Dedifferentiated amniotic fluid mesenchymal stem cell (primary cell): ENCODE data around the gene TP73.
"Not testable (repeated sequence)": the region's sequence is repeated elsewhere in the genome, so short reads cannot be mapped to it uniquely, and the experiment has no call there.

Experiments
- DNase-seq: peaks from one replicate; pipeline ENCODE4 v3.0.0-alpha.2; 2016; ENCODE audit errors: extremely low spot score

The TP73 gene

DNA sequence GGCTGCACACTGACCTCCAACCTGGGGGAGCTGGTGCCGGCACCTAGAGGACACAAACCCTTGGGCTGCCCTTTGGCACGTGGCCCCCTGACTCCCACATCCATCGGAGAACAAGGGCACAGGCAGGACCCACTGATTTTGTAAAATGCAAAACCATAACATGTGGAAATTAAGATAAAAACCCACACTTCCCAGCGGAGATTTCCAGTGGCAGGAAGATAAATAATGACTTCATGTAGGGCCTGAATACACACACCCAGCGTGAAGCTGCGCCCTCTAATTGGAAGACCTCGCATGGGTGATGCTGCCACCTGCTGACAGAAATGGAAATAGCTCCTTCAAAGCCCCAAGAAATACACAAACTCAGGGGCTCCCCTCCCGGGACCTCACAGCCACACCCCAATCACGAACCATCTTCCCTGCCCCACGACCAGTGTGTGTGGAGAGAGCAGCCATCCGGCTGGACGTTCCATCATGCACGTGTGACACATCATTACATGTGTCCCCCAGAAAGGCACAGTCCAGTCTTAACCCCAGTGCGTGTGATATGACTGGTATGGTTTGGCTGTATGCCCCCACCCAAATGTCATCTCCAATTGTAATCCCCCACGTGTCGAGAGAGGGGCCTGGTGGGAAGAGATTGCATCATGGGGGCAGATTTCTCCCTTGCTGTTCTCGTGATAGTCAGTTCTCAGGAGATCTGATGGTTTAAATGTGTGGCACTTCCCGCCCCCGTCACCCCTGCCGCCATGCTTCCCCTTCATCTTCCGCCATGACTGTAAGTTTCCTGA lies 33.2 kb upstream of the TP73 start:
- DNase-seq = peak; percentile 78

DNA sequence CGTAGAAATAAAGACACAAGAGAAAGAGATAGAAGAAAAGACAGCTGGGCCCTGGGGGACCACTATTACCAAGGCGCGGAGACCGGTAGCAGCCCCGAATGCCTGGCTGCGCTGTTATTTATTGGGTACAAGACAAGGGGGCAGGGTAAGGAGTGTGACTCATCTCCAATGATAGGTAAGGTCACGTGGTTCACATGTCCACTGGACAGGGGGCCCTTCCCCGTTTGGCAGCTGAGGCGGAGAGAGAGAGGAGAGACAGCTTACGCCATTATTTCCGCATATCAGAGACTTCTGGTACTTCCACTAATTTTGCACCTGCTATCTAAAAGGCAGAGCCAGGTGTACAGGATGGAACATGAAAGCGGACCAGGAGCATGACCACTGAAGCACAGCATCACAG lies 31.6 kb upstream of the TP73 start:
- no peak for DNase-seq

DNA sequence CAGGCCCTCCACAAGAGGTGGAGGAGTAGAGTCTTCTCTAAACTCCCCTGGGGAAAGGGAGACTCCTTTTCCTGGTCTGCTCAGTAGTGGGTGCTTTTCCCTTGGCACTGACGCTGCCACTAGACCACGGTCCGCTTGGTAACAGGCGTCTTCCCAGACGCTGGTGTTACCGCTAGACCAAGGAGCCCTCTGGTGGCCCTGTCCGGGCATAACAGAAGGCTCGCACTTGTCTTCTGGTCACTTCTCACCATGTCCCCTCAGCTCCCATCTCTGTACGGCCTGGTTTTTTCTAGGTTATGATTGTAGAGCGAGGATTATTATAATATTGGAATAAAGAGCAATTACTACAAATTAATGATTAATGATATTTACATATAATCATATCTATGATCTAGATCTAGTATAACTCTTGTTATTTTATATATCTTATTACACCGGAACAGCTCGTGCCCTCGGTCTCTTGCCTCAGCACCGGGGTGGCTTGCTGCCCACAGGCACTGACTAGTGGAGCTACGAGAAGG lies 31.1 kb upstream of the TP73 start:
- not testable (repeated sequence) for DNase-seq

DNA sequence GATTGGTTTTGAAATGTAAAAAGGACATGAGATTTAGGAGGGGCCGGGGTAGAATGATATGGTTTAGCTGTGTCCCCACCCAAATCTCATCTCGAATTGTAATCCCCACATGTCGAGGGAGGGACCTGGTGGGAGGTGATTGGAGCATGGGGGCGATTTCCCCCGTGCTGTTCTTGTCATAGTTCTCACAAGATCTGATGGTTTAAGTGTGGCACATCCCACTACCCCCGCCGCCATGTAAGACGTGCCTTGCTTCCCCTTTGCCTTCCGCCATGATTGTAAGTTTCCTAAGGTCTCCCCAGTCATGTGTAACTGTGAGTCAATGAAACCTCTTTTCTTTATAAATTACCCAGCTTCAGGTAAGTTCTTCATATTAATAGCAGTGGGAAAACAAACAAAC lies 30.2 kb upstream of the TP73 start:
- DNase-seq = not testable (repeated sequence)

DNA sequence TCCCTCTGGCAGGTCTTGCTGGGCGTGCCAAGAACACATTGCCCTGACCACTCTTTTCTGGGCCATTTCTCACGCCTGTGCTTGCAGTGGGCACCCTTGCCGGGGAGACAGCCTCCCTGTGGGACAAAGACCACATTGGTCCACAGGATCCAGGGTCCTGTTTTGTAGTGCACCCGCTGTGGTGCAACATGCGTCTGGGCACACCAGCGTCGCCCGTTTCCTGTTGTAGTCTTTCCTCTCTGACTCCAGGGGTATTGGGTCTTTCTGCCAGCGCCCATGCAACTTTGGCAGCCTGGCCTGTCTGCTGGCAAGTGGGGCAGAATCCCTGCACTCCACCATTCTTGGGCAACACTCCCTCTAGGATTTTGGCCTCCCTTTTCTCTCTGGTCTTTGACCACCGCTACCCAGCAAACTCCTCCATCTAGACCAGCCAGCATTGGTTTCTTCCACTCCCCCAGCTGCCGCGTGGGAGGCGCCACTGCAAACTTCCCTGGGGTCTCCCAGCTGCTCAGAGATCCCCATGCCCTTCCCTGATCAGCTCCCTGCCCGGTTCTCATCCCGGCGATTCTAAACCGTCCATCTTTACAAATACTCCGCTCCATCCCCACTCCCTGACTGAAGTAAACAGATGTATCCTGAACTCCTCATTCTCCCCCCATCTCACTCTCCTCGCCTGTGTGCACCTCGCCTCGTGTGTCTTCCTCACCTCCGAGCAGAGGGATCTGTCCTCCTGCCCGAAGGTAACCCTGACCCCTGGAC lies 28.7 kb upstream of the TP73 start:
- DNase-seq = no peak

DNA sequence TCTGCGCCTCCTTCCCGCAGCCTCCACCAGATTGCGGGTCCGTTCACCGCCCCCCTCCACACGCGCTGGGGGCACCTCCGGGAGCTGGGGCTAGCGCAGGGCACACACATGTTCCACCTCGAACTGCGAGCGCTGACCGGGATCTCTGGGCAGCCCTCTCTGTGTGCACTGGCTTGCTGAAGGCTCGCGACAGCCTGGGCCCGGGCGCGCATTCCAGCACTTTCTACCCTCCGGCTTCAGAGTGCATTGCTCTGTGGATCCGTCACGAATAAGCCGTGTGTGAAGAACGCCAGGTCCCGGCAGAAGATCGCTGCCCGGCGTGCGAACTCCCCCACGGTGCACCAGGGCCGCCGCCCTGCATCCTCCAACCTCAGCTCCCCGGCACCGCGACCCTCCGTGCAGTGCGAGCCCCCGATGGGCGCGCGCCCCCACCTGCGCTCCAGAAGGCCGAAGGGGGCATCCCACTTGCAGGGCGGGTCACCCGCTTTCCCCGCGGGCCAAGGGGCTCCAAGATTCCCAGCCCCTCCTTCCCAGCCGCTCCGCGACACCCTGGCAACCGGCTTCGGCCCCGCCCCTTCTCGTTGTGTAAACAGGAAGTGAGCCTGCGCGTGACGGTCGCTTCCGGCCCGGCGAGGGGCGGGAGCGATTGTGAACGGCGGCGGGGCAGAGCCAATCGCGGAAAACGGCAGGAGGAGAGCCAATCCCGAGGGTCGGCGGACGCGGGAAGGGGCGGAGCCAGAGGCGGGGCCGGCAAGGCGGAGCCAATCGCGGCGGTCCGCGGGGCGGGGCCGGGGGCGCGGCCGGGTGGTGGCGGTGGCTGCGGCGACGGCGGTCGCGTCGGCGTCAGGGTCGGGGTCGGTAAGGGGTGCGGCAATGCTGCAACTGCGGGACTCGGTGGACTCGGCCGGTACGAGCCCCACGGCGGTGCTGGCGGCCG lies 27.8 kb upstream of the TP73 start, which contains the start of gene TPRG1L:
TPRG1L (plus strand) TSS at position 816 of the 937 bp plus-strand sequence; CDS start at position 874, 58 bp downstream.
- DNase-seq = peak; percentile 97

DNA sequence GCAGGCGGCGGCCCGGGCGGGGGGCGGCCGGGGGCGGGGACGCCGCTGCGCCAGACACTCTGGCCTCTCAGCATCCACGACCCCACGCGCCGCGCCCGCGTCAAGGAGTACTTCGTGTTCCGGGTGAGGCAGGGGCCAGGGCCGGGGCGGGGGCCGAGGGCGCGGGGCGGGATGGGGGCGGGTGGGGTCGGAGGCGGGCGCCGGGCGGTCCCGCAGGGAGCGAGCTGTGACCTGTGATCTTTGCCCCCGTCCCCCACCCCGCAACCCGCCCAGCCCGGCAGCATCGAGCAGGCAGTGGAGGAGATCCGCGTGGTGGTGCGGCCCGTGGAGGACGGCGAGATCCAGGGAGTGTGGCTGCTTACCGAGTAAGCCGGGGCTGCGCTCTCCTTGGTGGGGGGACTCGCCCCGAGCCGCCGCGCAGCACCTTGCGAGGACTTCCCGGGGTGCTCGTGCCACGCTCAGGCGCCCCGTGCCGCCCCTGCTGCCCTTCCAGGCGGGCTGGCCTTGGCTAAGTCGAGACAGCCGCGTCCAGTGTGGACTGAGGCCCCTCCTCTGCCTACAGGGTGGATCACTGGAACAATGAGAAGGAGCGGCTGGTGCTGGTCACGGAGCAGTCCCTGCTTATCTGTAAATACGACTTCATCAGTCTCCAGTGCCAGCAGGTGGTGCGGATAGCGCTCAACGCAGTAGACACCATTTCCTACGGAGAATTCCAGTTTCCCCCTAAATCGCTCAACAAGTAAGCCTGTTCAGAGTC lies 27.0 kb upstream of the TP73 start:
- no peak for DNase-seq

DNA sequence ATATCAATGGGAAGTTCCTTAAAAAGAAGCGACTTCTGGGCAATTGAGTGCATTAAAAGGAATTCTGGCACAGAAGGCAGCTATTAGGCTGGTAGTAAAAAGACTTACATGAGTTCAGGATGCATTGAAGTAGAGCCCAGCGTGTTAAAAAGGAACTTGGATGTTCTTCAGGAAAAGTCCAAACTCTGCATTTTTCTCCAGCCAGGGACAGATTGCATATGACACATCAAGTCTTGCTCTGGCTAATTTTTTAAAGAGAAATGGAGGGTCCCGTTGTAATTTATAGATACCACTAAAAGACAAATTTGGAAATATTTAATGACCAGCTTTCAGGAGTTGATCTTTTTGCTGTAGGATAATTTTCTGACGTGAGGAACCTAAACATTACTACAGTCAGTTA lies 26.3 kb upstream of the TP73 start:
- DNase-seq = no peak

DNA sequence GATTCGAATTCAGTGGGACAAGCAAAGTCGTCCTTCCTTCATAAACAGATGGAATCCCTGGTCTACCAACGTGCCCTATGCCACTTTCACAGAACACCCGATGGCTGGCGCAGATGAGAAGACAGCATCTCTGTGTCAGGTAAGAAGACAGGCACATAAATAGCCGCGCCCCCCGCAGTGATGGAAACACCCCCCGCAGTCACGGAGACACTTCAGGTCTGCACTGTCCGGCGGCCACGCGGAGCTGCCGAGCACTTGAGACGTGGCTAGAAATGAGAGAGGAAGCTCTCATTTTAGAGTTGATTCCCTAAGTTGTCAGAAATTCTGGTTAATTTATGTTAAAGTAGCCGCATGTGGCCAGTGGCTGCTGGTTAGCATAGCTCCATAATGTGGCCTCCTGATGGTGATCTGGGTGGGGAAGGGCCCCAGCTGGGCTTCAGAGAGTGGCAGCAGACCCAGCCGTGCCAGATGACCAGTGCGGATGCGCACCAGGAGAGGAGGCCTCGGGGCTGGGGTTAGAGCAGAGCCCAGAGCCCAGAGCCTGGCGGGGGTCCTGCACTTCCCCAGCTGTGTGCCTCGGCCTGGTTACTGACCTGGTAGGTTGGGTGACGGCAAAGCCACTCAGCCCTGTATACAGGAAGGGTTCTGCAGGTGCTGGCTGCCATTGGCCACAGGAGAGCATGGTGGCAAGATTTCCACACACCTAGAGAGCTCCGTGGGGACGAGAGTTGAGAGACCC lies 24.6 kb upstream of the TP73 start:
- DNase-seq = no peak

DNA sequence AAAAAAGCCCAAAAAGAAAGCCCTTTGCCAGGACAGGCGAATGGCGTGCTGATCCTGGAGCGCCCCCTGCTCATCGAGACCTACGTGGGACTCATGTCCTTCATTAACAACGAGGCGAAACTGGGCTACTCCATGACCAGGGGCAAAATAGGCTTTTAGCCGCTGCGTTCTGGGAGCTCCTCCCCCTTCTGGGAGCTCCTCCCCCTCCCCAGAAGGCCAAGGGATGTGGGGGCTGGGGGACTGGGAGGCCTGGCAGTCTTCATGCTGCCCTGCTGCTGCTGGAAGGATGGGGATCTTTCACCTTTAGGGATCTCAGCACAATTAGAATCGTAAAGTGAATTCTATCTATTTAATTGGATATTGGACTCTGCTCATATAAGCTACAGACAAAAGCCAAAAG lies 23.9 kb upstream of the TP73 start:
- no peak for DNase-seq

DNA sequence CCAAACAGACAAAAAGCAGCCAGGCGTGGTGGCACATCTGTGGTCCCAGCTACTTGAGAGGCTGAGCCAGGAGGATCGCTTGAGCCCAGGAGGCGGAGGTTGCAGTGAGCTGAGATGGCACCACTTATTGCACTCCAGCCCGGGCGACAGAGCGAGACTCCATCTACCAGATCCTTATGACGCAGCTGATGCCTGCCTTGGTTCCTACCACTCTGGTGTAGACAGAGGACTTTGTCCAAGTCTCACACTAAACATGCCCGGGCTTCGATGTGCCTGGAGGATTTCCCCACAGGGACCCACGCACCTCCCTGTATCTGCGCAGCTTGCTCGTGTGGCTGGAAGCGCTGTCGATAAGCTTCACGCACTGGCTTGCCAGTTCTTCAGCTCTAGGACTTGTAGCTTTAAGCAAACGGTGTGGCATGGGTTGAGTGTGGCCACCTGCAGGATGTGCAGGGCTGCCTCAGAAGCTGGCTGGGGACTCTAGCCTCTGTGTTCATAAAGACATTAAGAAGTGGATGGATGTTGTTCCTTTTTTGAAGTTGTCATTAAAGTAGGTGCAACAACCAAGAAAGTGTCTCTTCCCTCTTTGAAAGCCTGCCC lies 22.7 kb upstream of the TP73 start:
- DNase-seq = no peak

DNA sequence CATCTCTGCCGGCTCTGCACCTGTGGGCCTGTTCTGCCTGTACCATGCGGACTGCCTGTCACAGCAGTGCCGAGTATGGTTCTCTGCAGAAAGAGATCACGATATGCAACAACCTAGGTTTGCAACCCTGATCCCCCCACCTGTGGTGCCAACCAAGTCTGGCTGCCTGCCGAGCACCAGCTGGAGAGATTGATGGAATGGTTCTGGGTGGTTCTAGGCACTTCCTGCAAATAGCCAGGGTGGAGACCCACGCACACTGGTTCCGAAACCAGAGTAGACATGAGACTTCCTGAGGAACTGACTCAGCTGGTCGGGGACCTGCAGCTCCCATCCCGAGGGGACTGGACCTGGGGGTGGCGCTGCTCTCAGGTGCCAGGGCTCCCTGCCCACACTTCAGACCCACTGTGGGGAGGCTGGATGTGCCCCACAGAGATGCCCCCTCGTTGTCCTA lies 22.1 kb upstream of the TP73 start:
- DNase-seq = no peak

DNA sequence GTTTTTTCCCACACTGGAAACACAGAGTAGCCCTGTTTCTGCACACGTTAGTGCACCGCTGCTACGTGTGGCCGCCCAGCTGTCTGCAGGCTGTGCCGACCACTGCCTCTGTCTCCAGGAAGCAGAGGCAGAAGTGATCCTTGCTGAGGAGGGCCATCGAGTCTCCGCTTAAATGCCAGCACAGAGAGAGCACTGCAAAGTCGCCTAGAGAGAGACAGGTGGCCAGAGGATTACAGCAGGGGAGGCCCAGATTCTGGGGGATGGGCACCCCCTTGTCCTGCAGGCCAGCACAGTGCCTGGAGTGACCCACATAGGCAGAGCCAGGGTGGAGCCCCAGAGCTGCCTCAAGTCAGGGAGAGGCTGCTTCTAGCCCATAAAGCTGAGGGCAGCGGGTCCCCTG lies 21.4 kb upstream of the TP73 start:
- DNase-seq = no peak

DNA sequence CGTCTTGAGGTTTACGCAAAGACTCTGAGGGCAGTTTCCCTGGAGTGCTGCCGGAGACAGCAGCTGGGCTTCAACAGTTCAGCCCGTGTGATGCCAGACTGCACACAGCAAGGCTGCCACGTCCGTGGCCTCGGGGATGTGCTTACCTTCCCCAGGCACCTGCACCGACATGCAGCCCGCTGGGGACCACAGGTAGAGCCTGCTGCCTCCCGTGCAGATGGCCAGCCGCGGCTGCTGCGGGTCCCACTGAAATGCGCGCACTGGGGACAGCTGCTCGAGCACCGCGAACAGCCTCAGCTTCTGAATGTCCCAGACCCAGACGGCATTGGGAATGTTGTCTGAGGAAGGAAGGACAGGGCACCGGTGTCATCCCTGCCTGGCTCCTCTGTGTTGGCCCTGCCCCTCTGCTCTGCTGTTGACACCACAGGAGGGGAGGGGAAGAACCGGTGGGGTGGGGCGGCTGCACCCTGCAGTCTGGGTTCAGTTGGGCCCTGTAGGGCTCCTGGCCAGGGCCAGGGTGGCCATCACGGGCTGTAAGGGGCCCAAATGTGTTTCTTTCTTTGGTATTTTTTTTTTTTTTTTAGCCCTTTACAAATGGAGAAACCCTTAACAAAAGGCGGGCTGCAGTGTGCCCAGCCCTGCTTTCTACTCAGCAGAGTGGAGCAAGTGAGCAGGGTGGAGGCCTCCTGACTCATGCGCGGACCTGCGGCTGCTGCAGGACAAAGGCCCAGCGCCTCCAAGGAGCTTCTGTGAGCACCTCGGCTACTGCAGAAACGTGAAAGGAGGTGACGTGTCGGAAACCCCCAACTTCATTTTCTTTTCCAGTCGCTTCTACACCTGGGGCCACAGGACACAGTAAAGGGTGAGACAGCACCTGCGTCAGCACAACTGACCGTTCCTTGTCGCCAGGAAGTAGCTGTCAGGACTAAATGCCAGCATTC lies 20.7 kb upstream of the TP73 start:
- no peak for DNase-seq

DNA sequence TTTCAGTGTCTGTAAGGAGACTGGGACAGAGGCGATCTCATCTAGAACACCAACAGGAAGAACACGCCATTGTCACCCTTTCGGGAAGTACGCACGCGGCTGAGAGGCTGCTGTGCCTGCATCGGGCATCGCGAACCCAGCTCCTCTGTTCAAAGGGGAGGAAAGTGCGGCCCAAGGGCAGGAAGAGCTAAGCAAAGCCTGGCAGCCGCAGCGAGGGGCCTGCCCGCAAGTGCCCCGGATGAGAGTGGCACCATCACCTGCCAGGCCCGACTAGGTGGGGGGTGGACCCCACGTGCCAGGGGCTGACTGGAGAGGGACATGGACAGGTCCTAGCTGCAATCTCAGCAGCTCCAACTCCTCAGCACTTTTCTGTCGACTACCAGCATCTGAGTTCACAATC lies 20.0 kb upstream of the TP73 start:
- no peak for DNase-seq

DNA sequence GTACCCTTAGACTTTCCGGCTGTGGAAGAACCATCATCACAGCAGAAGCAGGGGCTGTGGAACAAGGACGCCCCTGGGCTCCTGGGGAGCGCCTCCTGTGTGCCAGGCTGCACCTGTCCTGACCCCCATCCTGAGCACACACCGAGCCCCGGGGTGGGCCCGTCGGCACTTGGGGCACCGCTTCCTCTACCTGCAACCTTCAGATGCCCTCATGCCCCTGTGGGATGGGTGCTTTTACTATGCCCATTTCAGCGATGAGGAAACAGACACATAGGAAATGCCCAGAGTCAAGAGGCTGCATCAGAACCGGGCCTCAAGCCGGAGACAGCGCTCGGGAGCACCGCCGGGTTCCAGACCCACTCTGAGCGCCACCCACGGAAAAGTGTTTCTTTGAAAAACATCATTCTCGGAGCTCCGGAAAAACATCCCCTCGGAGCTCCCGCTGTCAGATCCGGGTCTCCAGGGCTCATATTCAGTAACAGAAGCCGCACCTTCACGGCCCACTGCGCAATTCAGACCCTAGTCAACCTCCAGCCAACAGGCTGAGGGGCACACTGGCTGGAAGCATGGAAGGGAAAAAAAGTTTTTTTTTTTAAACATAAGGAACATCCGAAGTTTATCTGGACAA lies 19.5 kb upstream of the TP73 start:
- no peak for DNase-seq

DNA sequence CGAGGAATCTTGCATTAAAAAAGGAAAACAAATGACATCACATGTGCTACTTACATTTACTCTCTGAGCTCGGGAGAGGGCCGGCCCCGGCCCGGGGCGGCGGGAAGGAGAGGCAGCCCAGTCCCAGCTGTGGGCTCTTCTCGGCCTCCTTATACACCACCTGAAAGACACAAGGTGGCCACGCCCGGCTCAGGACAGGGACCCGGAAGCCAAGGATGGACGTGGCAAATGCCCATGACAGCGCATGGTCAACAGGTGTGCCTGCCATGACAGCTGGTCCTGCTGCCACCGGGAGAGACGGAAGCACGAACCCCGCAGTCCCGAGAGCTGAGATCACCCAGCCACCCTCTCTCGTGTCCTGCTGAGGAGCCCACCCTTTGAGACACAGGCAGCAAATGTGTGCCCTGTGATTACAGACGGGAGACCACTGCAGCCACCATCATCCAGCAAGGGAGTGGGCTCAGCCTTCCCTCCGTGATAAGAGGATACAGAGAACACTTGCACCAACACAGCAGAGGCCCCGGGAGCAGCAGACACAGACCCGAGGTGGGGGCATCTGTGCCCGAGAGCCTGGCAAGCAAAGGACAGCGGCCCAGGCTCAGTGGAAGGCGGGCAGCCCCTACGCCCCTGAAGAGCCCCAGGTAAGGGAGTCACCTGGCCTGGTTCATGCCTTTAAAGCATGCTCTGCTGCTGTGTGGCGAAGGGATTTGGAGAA lies 18.8 kb upstream of the TP73 start:
- DNase-seq = no peak
